Thyroid gland (tissue), 4 donors: ENCODE measurements around the gene SH3RF3.

ENCODE experiments used
- POLR2A ChIP-seq, 2 donors: fragments of 450-650 bp; IDR thresholded peaks; one replicate each; pipeline ENCODE4 v1.6.1; 2017; ENCODE audit warnings: antibody characterized with exemption in 2 of 2, mild to moderate bottlenecking in 2 of 2, moderate library complexity in 1 of 2
- TF ChIP-seq, protein P1 (sequence below), 6 experiments: fragments of 200-600 bp in 3 of 6; fragments of 450-650 bp in 3 of 6; sonication (generic) in 3 of 6; IDR thresholded peaks; one replicate each; pipeline ENCODE4 v1.5.1; 2016 to 2019; ENCODE audit warnings: antibody characterized with exemption in 6 of 6, mild to moderate bottlenecking in 2 of 6, inconsistent platforms in 1 of 6, moderate library complexity in 1 of 6

DNA sequence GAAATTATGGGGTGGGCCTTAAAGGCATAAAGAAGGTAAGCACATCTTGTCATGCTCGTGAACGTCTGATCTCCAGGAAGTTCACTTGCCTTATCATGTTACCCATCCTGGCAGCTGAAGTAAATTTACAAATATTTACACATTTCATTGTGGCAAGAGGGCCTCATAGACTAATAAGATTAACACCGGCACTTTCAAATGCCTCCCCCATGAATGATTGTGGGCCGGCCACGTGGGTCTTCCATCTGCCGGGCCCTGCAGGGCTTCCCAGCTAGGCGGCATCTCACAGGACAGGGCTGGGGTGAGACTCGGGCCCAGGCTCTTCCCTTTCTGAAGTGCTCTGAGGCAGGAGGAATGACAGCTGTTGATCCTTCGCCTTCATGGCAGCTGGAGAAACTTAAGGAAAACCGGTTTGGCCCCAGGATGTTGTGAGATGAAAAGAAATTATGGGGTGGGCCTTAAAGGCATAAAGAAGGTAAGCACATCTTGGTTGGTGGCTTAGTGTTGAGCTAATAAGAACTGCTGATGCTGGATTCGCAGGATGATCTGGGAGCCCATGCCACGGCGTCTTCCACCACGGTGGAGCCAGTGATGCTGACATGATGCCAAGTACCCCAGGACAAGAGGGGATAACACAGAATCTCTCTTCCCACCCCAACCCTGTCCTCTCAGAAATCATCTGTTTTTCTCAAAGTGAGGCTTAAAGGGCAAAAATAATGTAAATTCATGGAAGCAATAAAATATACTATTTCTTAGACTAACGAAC is 308.5 kb downstream of the SH3RF3 start:
- TF ChIP-seq, protein P1, sequence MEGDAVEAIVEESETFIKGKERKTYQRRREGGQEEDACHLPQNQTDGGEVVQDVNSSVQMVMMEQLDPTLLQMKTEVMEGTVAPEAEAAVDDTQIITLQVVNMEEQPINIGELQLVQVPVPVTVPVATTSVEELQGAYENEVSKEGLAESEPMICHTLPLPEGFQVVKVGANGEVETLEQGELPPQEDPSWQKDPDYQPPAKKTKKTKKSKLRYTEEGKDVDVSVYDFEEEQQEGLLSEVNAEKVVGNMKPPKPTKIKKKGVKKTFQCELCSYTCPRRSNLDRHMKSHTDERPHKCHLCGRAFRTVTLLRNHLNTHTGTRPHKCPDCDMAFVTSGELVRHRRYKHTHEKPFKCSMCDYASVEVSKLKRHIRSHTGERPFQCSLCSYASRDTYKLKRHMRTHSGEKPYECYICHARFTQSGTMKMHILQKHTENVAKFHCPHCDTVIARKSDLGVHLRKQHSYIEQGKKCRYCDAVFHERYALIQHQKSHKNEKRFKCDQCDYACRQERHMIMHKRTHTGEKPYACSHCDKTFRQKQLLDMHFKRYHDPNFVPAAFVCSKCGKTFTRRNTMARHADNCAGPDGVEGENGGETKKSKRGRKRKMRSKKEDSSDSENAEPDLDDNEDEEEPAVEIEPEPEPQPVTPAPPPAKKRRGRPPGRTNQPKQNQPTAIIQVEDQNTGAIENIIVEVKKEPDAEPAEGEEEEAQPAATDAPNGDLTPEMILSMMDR (IDR thresholded peaks at IDR 0.05): no peak
- TF ChIP-seq POLR2A (IDR thresholded peaks at IDR 0.05): no peak
